Hematopoietic multipotent progenitor cell treated with erythropoietin and hydrocortisone succinate and interleukin-3 and kit ligand, for 17 days (in vitro differentiated cells): Measurements from ENCODE around the gene NHSL2.
"Not testable (repeated sequence)": the region's sequence is repeated elsewhere in the genome, so short reads cannot be mapped to it uniquely, and the experiment has no call there.

Experiments
- DNase-seq: peaks from one replicate; pipeline ENCODE4 v3.0.0-alpha.2; 2015; ENCODE audit warnings: low spot score

NHSL2 gene

GRCh38 chrX:71910643-71910985 lies at the start of gene NHSL2:
TSS of gene NHSL2 (plus strand) at chrX:71910845.
- no peak for DNase-seq

GRCh38 chrX:71867680-71868079 lies 43.0 kb upstream of the NHSL2 start:
- no peak for DNase-seq

GRCh38 chrX:71869566-71869965 lies 41.1 kb upstream of the NHSL2 start:
- not testable (repeated sequence) for DNase-seq

- DNase-seq = no peak
These were observed 40.2 kb upstream of the NHSL2 start for GRCh38 chrX:71870208-71871098.

- DNase-seq = no peak
These were observed 39.3 kb upstream of the NHSL2 start for GRCh38 chrX:71871367-71871766.

GRCh38 chrX:71872542-71873458 lies 37.8 kb upstream of the NHSL2 start:
- no peak for DNase-seq

GRCh38 chrX:71873459-71873833 lies 37.2 kb upstream of the NHSL2 start:
- no peak for DNase-seq

GRCh38 chrX:71876841-71877240 lies 33.8 kb upstream of the NHSL2 start:
- DNase-seq = not testable (repeated sequence)

GRCh38 chrX:71885099-71885498 lies 25.5 kb upstream of the NHSL2 start:
- no peak for DNase-seq

- DNase-seq = no peak
These were observed 15.0 kb upstream of the NHSL2 start for GRCh38 chrX:71895607-71896006.

- DNase-seq = no peak
These were observed 4.5 kb upstream of the NHSL2 start for GRCh38 chrX:71906144-71906543.

GRCh38 chrX:71908387-71908786 lies 2.3 kb upstream of the NHSL2 start:
- no peak for DNase-seq

- no peak for DNase-seq
These were observed 689 bp upstream of the NHSL2 start for GRCh38 chrX:71909956-71910355.

- DNase-seq = no peak
These were observed 513 bp downstream of the NHSL2 start for GRCh38 chrX:71910986-71911730.

- no peak for DNase-seq
These were observed 1.0 kb downstream of the NHSL2 start for GRCh38 chrX:71911731-71912050.

- DNase-seq = no peak
These were observed 1.5 kb downstream of the NHSL2 start for GRCh38 chrX:71912156-71912555.

- no peak for DNase-seq
These were observed 2.7 kb downstream of the NHSL2 start for GRCh38 chrX:71913156-71913950.

- DNase-seq = no peak
These were observed 7.1 kb downstream of the NHSL2 start for GRCh38 chrX:71917621-71918343.

- DNase-seq = no peak
These were observed 8.8 kb downstream of the NHSL2 start for GRCh38 chrX:71919431-71919830.

- no peak for DNase-seq
These were observed 9.2 kb downstream of the NHSL2 start for GRCh38 chrX:71919886-71920285.

GRCh38 chrX:71922686-71923085 lies 12.0 kb downstream of the NHSL2 start:
- no peak for DNase-seq
